Esophagus muscularis mucosa (tissue), 4 donors: ENCODE data around the gene CREBL2. TPM values are rescaled to one million over a fixed set of nuclear protein-coding genes. Genes with fewer than 3 reads are reported as not detected.
"Not testable (repeated sequence)": the region's sequence is repeated elsewhere in the genome, so short reads cannot be mapped to it uniquely, and the experiment has no call there.

ENCODE experiments used
- DNase-seq: peaks from one replicate; pipeline ENCODE4 v3.0.0-alpha.2; 2017; ENCODE audit errors: extremely low spot score
- H3K27ac ChIP-seq, 4 donors: fragments of 200-600 bp; sonication (generic); replicated peaks in 1 of 4; 1 replicate in 3 of 4; 2 replicates in 1 of 4; pipeline ENCODE4 v1.5.1; 2016 to 2019; ENCODE audit warnings: mild to moderate bottlenecking in 1 of 4
- H3K27me3 ChIP-seq, 4 donors: fragments of 200-600 bp; sonication (generic); one replicate each; pipeline versions ENCODE4 v1.5.1 to v1.6.0; 2016 to 2019
- H3K36me3 ChIP-seq, 4 donors: fragments of 200-600 bp; sonication (generic); one replicate each; pipeline ENCODE4 v1.5.1; 2016 to 2019
- H3K4me1 ChIP-seq, 4 donors: fragments of 200-600 bp; sonication (generic); one replicate each; pipeline ENCODE4 v1.5.1; 2016 to 2019
- H3K4me3 ChIP-seq, 4 donors: fragments of 200-600 bp; sonication (generic); 1 replicate in 2 of 4; 2 replicates in 2 of 4; pipeline ENCODE4 v1.5.1; 2016 to 2019; ENCODE audit warnings: mild to moderate bottlenecking in 4 of 4, moderate library complexity in 1 of 4
- H3K9me3 ChIP-seq, 4 donors: fragments of 200-600 bp; sonication (generic); 1 replicate in 3 of 4; 2 replicates in 1 of 4; pipeline ENCODE4 v1.5.1; 2016 to 2019
- CTCF ChIP-seq, 3 experiments: fragments of 200-600 bp in 2 of 3; fragments of 450-650 bp in 1 of 3; sonication (generic) in 2 of 3; IDR thresholded peaks; one replicate each; pipeline ENCODE4 v1.5.1; 2017 to 2019; ENCODE audit warnings: antibody characterized with exemption in 3 of 3, mild to moderate bottlenecking in 2 of 3, moderate library complexity in 1 of 3
- EP300 ChIP-seq: sonication (generic); formaldehyde crosslinking; IDR thresholded peaks from one replicate; pipeline ENCODE4 v1.6.1; 2017; ENCODE audit warnings: antibody characterized with exemption
- POLR2A ChIP-seq: fragments of 450-650 bp; IDR thresholded peaks from one replicate; pipeline ENCODE4 v1.6.1; 2017; ENCODE audit warnings: antibody characterized with exemption, moderate library complexity, mild to moderate bottlenecking, low read depth
- POLR2AphosphoS5 ChIP-seq, 2 donors: sonication (generic); formaldehyde crosslinking; IDR thresholded peaks; one replicate each; pipeline ENCODE4 v1.6.1; 2017; ENCODE audit warnings: antibody characterized with exemption in 2 of 2
- WGBS: methylation state at CpG from one replicate; pipeline ENCODE4 v1.1.5; 2018; 5-methylcytosine and 5-hydroxymethylcytosine counted together
- intact Hi-C: fragments of 100-400 bp; cut with DNase I; formaldehyde crosslinking; loops from one replicate; pipeline ENCODE4 v1.15.1; 2023
- total RNA-seq, 4 donors: library from RNA; depleted of rRNA; stranded (reverse); fragments of >200 nt; gene quantifications; one replicate each; pipeline versions ENCODE4 v1.1.0 to v1.2.1, GENCODE V29; 2016

CREBL2 gene
- total RNA-seq, 4 donors from 2014 or later = 33.0 to 53.5 (median 45.9) TPM

GRCh38 chr12:12582895-12583303 is 28.8 kb upstream of the CREBL2 start:
- Histone ChIP-seq H3K36me3 (no peaks in the 10 kb centered on the region), H3K4me1 (peaks cover 0 to 5% (median 0%) of the 10 kb centered on the region in 4 donors), H3K9me3 (no peaks in the 10 kb centered on the region), H3K27ac (no peak overlapping the region), H3K27me3 (no peaks in the 10 kb centered on the region), H3K4me3 (no peak overlapping the region)
- intact Hi-C loops = no loop called here
- no peak for DNase-seq
- TF ChIP-seq POLR2AphosphoS5 (IDR thresholded peaks at IDR 0.05) (no peak), CTCF (IDR thresholded peaks at IDR 0.05) (no peak), POLR2A (no peak), EP300 (no peak)
- WGBS = 87% methylated on average over 6 of the region's 6 CpGs

DNA sequence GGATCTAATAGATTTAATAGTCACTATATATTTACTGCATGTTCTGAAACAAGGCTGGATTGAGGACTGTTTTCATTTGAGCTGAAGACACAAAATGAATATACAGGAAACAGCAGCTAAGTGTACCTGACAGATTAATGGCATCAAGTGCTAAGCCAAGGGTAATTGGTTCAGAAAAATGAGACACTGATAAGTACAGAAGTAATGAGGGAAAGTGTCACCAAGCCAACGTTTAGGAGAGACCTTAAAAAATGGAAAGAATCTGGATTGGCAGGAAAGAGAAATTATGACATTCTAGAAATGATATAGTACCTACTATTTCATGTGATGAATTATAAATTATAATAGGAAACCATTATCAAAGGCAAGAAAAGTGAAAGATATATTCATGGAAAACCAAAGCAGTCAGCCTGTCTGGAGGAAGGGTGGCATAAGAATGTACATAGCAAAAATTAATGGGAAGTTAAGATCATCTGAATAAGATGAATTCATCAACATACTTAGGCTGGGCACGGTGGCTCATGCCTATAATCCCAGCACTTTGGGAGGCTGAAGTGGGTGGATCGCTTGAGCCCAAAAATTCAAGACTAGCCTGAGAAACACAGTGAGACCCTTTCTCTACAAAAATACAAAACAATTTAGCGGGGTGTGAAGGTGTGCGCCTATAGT is 28.0 kb upstream of the CREBL2 start:
- no peak overlapping the region for H3K4me3 ChIP-seq
- TF ChIP-seq EP300 (no peak), CTCF (IDR thresholded peaks at IDR 0.05) (no peak), POLR2A (no peak), POLR2AphosphoS5 (IDR thresholded peaks at IDR 0.05) (no peak)
- H3K36me3 ChIP-seq = no peaks in the 10 kb centered on the region
- no peak overlapping the region for H3K27ac ChIP-seq
- peaks cover 0 to 5% (median 0%) of the 10 kb centered on the region in 4 donors for H3K4me1 ChIP-seq
- intact Hi-C loops = no loop called here
- no peaks in the 10 kb centered on the region for H3K9me3 ChIP-seq
- 77% methylated on average over 5 of the region's 5 CpGs for WGBS
- H3K27me3 ChIP-seq = no peaks in the 10 kb centered on the region
- no peak for DNase-seq

DNA sequence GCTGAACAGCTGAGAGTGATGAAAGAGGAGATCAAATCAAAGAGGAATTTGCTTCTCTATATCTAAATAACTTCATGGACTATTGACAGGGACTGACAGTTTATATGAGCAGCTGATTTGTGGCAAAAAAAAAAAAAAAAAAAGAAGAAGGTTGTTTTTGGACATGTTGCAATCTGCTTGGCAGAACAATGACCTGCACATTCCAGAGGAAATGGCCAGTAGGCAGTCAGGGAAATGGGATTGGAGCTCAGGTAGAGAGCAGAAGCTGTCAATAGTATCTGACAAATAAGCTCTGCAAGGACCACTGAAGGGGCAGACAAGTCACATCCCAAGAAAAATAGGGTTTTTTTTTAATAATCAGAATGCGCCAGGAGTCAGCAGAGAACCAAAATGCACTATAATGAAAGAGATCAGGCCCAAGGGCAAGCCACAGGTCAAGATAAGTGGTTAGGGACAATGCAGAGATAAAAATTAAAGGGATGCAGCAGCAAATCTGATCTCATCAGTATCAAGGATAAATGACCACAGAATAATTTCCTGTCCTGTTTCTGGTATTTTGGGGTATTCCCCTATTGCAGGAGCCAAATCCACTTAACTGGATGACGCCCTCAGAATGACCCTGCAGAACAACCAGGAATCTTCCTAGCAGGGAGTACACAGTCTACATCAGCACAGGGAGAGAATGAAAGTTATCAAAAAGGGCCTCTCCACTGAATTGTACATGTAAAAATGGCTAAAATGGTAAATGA is 26.4 kb upstream of the CREBL2 start:
- peaks cover 0 to 5% (median 0%) of the 10 kb centered on the region in 4 donors for H3K4me1 ChIP-seq
- no peak for TF ChIP-seq POLR2AphosphoS5 (IDR thresholded peaks at IDR 0.05)
- no peak for TF ChIP-seq POLR2A
- H3K36me3 ChIP-seq = no peaks in the 10 kb centered on the region
- intact Hi-C loops = no loop called here
- no peak overlapping the region for H3K27ac ChIP-seq
- DNase-seq = no peak
- no peak overlapping the region for H3K4me3 ChIP-seq
- WGBS = 89% methylated on average over 2 of the region's 2 CpGs
- no peaks in the 10 kb centered on the region for H3K27me3 ChIP-seq
- no peaks in the 10 kb centered on the region for H3K9me3 ChIP-seq

DNA sequence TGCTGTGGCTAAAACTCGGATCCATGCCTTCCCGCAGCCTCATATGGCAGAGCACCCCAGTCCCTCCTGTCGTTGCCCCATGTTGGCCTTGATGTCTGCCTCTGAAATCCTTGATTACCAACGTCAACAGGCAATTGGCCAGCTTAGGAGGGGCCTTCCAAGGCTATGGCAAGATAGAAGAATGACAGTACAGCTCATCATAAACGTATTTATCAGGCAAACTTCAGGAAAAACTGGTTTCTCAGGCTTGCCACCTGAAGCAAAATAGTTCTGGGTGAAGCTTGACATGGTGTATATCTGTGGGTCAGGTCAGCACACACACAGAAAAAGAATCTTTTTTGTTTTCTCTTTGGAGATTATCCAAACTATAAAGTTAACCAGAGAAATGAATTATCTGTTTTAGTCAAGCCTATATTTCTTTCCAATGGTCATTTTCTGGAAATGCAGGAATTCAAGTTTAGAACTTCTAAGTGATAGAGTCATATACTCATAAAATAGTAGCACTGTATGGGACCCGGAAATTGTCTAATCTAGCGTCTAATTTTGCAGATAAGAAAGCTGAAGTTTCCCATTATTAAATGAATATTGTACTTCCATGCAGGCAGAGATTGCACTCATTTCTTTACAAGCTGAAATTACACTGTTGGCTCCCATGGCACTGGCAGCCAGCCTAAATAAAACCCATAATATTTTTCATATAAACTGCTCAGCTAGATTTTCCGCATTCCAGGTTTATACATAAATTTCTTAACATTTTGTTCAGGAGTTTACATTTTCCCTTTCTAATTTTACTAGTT is 24.6 kb upstream of the CREBL2 start:
- Histone ChIP-seq H3K9me3 (no peaks in the 10 kb centered on the region), H3K4me3 (no peak overlapping the region), H3K27me3 (no peaks in the 10 kb centered on the region), H3K27ac (no peak overlapping the region), H3K4me1 (peaks cover 0 to 5% (median 0%) of the 10 kb centered on the region in 4 donors), H3K36me3 (no peaks in the 10 kb centered on the region)
- intact Hi-C loops = no loop called here
- 85% methylated on average over 8 of the region's 8 CpGs for WGBS
- TF ChIP-seq POLR2A (no peak), CTCF (IDR thresholded peaks at IDR 0.05) (no peak), EP300 (no peak), POLR2AphosphoS5 (IDR thresholded peaks at IDR 0.05) (no peak)
- DNase-seq = no peak

- 86% methylated on average over 1 of the region's 1 CpG for WGBS
- intact Hi-C loops = no loop called here
These were observed 23.8 kb upstream of the CREBL2 start for GRCh38 chr12:12587878-12588277.

DNA sequence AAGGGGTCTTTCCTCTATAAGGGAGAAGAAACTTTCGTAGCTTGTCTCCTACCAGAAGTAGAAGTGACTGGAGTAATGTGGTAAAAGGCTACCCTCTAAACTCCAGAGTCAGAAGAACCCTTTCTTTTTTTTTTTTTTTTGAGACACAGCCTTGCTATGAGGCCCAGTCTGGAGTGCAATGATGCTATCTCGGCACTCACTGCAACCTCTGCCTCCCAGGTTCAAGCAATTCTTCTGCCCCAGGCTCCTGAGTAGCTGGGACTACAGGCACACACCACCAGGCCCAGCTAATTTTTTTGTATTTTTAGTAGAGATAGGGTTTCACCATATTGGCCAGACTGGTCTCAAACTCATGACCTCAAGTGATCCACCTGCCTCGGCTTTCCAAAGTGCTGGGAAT is 23.2 kb upstream of the CREBL2 start:
- H3K9me3 ChIP-seq, H3K4me1 ChIP-seq, DNase-seq, H3K27ac ChIP-seq, H3K4me3 ChIP-seq, H3K36me3 ChIP-seq, intact Hi-C loops, H3K27me3 ChIP-seq: not testable (repeated sequence)
- 95% methylated on average over 3 of the region's 3 CpGs for WGBS

More at GRCh38 chr12:12587878-12588277, 23.8 kb upstream of the CREBL2 start:
- H3K4me3 ChIP-seq = no peak overlapping the region
- DNase-seq = no peak
- peaks cover 0 to 5% (median 0%) of the 10 kb centered on the region in 4 donors for H3K4me1 ChIP-seq
- no peaks in the 10 kb centered on the region for H3K27me3 ChIP-seq
- no peaks in the 10 kb centered on the region for H3K36me3 ChIP-seq
- H3K9me3 ChIP-seq = no peaks in the 10 kb centered on the region
- H3K27ac ChIP-seq = no peak overlapping the region
- TF ChIP-seq POLR2AphosphoS5 (IDR thresholded peaks at IDR 0.05) = no peak
- TF ChIP-seq CTCF (IDR thresholded peaks at IDR 0.05) = no peak
- no peak for TF ChIP-seq EP300
- TF ChIP-seq POLR2A = no peak
